Muscle layer of duodenum (tissue), 2 donors: ENCODE data around the gene OSBPL10.

Source experiments
- H3K27ac ChIP-seq: one replicate; pipeline ENCODE4 v1.7.0; 2013; ENCODE audit warnings: mild to moderate bottlenecking, low read length
- H3K27me3 ChIP-seq: one replicate; pipeline ENCODE4 v1.7.0; 2013; ENCODE audit warnings: low read depth, mild to moderate bottlenecking, control low read depth, low read length
- H3K36me3 ChIP-seq, 2 donors: one replicate each; pipeline ENCODE4 v1.7.0; 2013; ENCODE audit warnings: low read length in 2 of 2, control low read depth in 1 of 2, mild to moderate bottlenecking in 1 of 2; ENCODE audit not compliant: insufficient read depth in 2 of 2, control insufficient read depth in 1 of 2
- H3K4me1 ChIP-seq, 2 donors: one replicate each; pipeline ENCODE4 v1.7.0; 2013; ENCODE audit warnings: low read length in 2 of 2, mild to moderate bottlenecking in 2 of 2, control low read depth in 1 of 2, moderate library complexity in 1 of 2; ENCODE audit not compliant: insufficient read depth in 2 of 2, control insufficient read depth in 1 of 2
- H3K4me3 ChIP-seq, 2 donors: one replicate each; pipeline ENCODE4 v1.7.0; 2013; ENCODE audit warnings: low read length in 2 of 2, low read depth in 1 of 2, mild to moderate bottlenecking in 1 of 2
- H3K9me3 ChIP-seq, 2 donors: one replicate each; pipeline ENCODE4 v1.7.0; 2013; ENCODE audit warnings: low read length in 2 of 2, control low read depth in 1 of 2, mild to moderate bottlenecking in 1 of 2; ENCODE audit not compliant: control insufficient read depth in 1 of 2
- donor health status: healthy.

OSBPL10 gene

GRCh38 chr3:31958701-31959152 lies 22.3 kb downstream of the OSBPL10 start:
- no peaks in the 10 kb centered on the region for H3K27me3 ChIP-seq
- peaks cover 7 to 27% of the 10 kb centered on the region in 2 donors for H3K4me1 ChIP-seq
- H3K27ac ChIP-seq: peak overlapping the region; percentile 39
- no peaks in the 10 kb centered on the region for H3K36me3 ChIP-seq
- H3K4me3 ChIP-seq: peak overlapping the region in 1 of 2 donors; percentile 44
- H3K9me3 ChIP-seq: peaks cover 5 to 10% of the 10 kb centered on the region in 2 donors

- Histone ChIP-seq H3K9me3 (peaks cover 5 to 10% of the 10 kb centered on the region in 2 donors), H3K36me3 (no peaks in the 10 kb centered on the region), H3K4me1 (peaks cover 7 to 27% of the 10 kb centered on the region in 2 donors), H3K27ac (no peak overlapping the region), H3K4me3 (no peak overlapping the region), H3K27me3 (no peaks in the 10 kb centered on the region)
These were observed 24.0 kb downstream of the OSBPL10 start for GRCh38 chr3:31957106-31957505.

GRCh38 chr3:31955581-31955980 lies 25.5 kb downstream of the OSBPL10 start:
- H3K27ac ChIP-seq: no peak overlapping the region
- H3K9me3 ChIP-seq: peaks cover 5 to 11% of the 10 kb centered on the region in 2 donors
- H3K36me3 ChIP-seq: no peaks in the 10 kb centered on the region
- peaks cover 7 to 20% of the 10 kb centered on the region in 2 donors for H3K4me1 ChIP-seq
- no peaks in the 10 kb centered on the region for H3K27me3 ChIP-seq
- no peak overlapping the region for H3K4me3 ChIP-seq

- Histone ChIP-seq H3K4me1 (peaks cover 0 to 8% of the 10 kb centered on the region in 2 donors), H3K27ac (no peak overlapping the region), H3K36me3 (no peaks in the 10 kb centered on the region), H3K9me3 (peaks cover 5 to 15% of the 10 kb centered on the region in 2 donors), H3K4me3 (no peak overlapping the region), H3K27me3 (no peaks in the 10 kb centered on the region)
These were observed 27.4 kb downstream of the OSBPL10 start for GRCh38 chr3:31953636-31954035.

GRCh38 chr3:31953091-31953490 lies 28.0 kb downstream of the OSBPL10 start:
- peaks cover 0 to 3% of the 10 kb centered on the region in 2 donors for H3K4me1 ChIP-seq
- H3K4me3 ChIP-seq: no peak overlapping the region
- peaks cover 5 to 15% of the 10 kb centered on the region in 2 donors for H3K9me3 ChIP-seq
- H3K27me3 ChIP-seq: no peaks in the 10 kb centered on the region
- no peak overlapping the region for H3K27ac ChIP-seq
- H3K36me3 ChIP-seq: no peaks in the 10 kb centered on the region

- no peaks in the 10 kb centered on the region for H3K27me3 ChIP-seq
- H3K36me3 ChIP-seq: no peaks in the 10 kb centered on the region
- no peak overlapping the region for H3K27ac ChIP-seq
- H3K9me3 ChIP-seq: peaks cover 5 to 15% of the 10 kb centered on the region in 2 donors
- H3K4me1 ChIP-seq: no peaks in the 10 kb centered on the region
- no peak overlapping the region for H3K4me3 ChIP-seq
These were observed 28.9 kb downstream of the OSBPL10 start for GRCh38 chr3:31952205-31952604.

GRCh38 chr3:31948280-31948679 lies 32.8 kb downstream of the OSBPL10 start:
- Histone ChIP-seq H3K27me3 (no peaks in the 10 kb centered on the region), H3K36me3 (no peaks in the 10 kb centered on the region), H3K4me1 (no peaks in the 10 kb centered on the region), H3K9me3 (peaks cover 0 to 5% of the 10 kb centered on the region in 2 donors), H3K4me3 (no peak overlapping the region), H3K27ac (no peak overlapping the region)

GRCh38 chr3:31947671-31948091 lies 33.4 kb downstream of the OSBPL10 start:
- no peaks in the 10 kb centered on the region for H3K36me3 ChIP-seq
- H3K9me3 ChIP-seq: peaks cover 0 to 5% of the 10 kb centered on the region in 2 donors
- no peaks in the 10 kb centered on the region for H3K4me1 ChIP-seq
- H3K4me3 ChIP-seq: no peak overlapping the region
- no peak overlapping the region for H3K27ac ChIP-seq
- no peaks in the 10 kb centered on the region for H3K27me3 ChIP-seq

GRCh38 chr3:31947162-31947561 lies 33.9 kb downstream of the OSBPL10 start:
- H3K4me1 ChIP-seq: no peaks in the 10 kb centered on the region
- no peaks in the 10 kb centered on the region for H3K36me3 ChIP-seq
- peaks cover 0 to 5% of the 10 kb centered on the region in 2 donors for H3K9me3 ChIP-seq
- no peak overlapping the region for H3K27ac ChIP-seq
- no peak overlapping the region for H3K4me3 ChIP-seq
- H3K27me3 ChIP-seq: no peaks in the 10 kb centered on the region

GRCh38 chr3:31946484-31947081 lies 34.5 kb downstream of the OSBPL10 start:
- no peaks in the 10 kb centered on the region for H3K4me1 ChIP-seq
- H3K9me3 ChIP-seq: peaks cover 0 to 5% of the 10 kb centered on the region in 2 donors
- H3K4me3 ChIP-seq: no peak overlapping the region
- no peaks in the 10 kb centered on the region for H3K27me3 ChIP-seq
- H3K36me3 ChIP-seq: no peaks in the 10 kb centered on the region
- no peak overlapping the region for H3K27ac ChIP-seq

GRCh38 chr3:31945738-31946052 lies 35.4 kb downstream of the OSBPL10 start:
- Histone ChIP-seq H3K36me3 (no peaks in the 10 kb centered on the region), H3K4me3 (no peak overlapping the region), H3K27ac (no peak overlapping the region), H3K27me3 (no peaks in the 10 kb centered on the region), H3K4me1 (no peaks in the 10 kb centered on the region), H3K9me3 (peaks cover 0 to 5% of the 10 kb centered on the region in 2 donors)

GRCh38 chr3:31943041-31943440 lies 38.0 kb downstream of the OSBPL10 start:
- no peaks in the 10 kb centered on the region for H3K36me3 ChIP-seq
- H3K9me3 ChIP-seq: no peaks in the 10 kb centered on the region
- no peak overlapping the region for H3K27ac ChIP-seq
- no peak overlapping the region for H3K4me3 ChIP-seq
- no peaks in the 10 kb centered on the region for H3K27me3 ChIP-seq
- H3K4me1 ChIP-seq: no peaks in the 10 kb centered on the region
